ENCODE measurements around the gene MOV10L1. TPM values are rescaled to one million over a fixed set of nuclear protein-coding genes. Genes with fewer than 3 reads are reported as not detected.

The MOV10L1 gene
- total RNA-seq: 0.51 to 1.1 TPM (median 1.1 TPM) in 3 replicates
- long read RNA-seq: 0 reads

DNA sequence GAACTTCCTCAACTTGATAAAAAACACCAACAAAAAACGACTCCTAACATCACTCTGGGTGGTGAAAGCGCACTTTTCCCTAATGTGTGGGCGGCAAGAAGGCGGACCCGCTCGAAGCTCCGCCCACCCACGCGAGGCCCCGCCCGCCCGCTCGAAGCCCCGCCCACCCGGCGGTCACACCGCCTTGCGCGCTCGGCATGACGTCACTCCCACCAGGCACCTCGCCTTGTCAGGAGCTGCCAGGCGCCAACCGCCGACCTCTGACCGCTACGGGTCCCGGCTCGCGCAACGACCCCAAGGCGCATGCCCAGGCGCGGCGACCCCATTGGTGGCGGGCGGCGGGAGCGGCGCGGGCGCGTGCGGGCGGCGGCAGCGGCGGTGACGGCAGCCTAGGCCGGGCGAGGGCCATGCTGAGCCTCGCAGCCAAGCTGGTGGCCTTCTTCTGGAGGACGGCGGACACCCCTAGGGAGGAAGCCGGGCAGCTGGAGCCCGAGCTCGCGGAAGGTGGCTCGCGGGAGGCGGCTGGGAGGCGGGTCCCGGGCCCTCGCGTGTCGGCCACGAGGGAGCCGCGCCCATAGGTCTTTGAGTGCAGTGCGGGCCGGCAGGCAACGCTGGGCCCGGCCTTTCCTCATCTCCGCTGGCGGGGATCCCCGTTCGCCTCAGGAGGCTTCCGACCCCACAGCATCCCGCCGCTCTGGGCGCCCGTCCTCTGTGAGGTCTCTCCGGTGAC is at the start of gene MOV10L1:
MOV10L1 (plus strand) TSS at position 325 of the 730 bp plus-strand sequence; CDS start at position 408, 83 bp downstream.
- Mint-ChIP-seq H3K9me3 (ENCODE audit: low read depth) (peaks cover 3% of the 10 kb centered on the region), H3K27ac (ENCODE audit: unreplicated experiment) (no peak within 1 kb of the TSS), H3K36me3 (ENCODE audit: low read depth) (no peaks in the 10 kb centered on the region), H3K4me3 (ENCODE audit: unreplicated experiment) (no peak within 1 kb of the TSS), H3K4me1 (ENCODE audit: low read depth) (peaks cover 9% of the 10 kb centered on the region), H3K27me3 (ENCODE audit: low read depth) (peaks cover 9% of the 10 kb centered on the region)
- DNase-seq (ENCODE audit: low spot score): peak; percentile 86
- TF ChIP-seq, protein P1, sequence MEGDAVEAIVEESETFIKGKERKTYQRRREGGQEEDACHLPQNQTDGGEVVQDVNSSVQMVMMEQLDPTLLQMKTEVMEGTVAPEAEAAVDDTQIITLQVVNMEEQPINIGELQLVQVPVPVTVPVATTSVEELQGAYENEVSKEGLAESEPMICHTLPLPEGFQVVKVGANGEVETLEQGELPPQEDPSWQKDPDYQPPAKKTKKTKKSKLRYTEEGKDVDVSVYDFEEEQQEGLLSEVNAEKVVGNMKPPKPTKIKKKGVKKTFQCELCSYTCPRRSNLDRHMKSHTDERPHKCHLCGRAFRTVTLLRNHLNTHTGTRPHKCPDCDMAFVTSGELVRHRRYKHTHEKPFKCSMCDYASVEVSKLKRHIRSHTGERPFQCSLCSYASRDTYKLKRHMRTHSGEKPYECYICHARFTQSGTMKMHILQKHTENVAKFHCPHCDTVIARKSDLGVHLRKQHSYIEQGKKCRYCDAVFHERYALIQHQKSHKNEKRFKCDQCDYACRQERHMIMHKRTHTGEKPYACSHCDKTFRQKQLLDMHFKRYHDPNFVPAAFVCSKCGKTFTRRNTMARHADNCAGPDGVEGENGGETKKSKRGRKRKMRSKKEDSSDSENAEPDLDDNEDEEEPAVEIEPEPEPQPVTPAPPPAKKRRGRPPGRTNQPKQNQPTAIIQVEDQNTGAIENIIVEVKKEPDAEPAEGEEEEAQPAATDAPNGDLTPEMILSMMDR (IDR thresholded peaks at IDR 0.05): no peak

DNA sequence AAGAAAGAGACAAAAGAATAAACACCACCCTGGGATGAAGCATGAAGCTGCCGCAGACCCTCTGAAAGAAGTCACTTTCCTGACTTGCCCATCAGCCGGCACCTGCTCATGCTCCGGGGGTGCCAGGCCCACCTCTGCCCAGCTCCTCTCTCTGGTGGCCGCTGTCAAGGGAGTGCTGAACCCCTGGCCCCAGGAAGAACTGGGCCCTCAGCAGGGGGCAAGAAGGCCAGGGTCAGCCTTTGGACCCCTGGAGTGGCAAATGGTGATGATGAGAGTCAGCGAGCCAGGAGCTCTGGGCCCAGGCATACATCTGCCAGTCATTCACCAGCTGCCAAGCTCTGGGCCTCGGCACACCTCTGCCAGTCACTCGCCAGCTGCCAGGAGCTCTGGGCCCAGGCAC is 49.1 kb upstream of the MOV10L1 start:
- peak; percentile 64 for DNase-seq (ENCODE audit: low spot score)

DNA sequence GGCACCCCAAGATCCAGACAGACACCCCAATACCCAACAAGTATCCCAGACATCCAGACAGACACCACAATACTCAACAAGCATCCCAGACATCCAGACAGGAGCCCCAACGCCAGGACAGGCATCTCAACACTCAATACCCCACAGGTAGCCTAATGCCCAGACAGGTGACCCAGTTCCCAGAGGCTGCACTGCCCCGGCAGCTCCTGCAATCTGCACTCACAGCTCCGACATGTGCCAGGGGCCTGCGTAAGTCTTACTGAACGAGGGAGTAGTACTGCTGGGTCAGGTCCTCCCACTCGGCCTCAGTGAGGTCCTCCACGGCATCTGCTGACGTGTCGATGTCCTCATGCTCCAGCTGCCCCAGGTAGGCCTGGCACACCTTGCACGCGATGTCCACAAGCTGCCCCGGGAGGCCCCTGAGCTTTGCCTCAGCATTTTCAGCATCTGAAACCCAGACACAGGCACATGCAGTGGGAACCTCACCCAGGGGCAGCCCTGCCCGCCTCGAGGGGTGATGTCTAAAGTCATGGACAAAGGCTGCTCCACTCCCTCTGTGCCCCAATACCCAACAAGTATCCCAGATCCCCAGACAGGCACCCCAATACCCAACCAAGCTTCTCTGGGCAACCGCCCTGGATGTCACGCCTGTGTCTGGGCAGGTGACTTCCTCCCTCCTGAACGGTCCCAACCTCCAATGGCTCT is 48.3 kb upstream of the MOV10L1 start:
- TF ChIP-seq, protein P1 (IDR thresholded peaks at IDR 0.05): no peak
- H3K4me3 Mint-ChIP-seq (ENCODE audit: unreplicated experiment): no peak overlapping the region

More for the DNA sequence above, 49.1 kb upstream of the MOV10L1 start:
- H3K36me3 Mint-ChIP-seq (ENCODE audit: low read depth): peaks cover 6% of the 10 kb centered on the region
- TF ChIP-seq, protein P1 (IDR thresholded peaks at IDR 0.05): no peak
- H3K4me1 Mint-ChIP-seq (ENCODE audit: low read depth): no peaks in the 10 kb centered on the region
- H3K27ac Mint-ChIP-seq (ENCODE audit: unreplicated experiment): no peak overlapping the region
- peaks cover 4% of the 10 kb centered on the region for H3K27me3 Mint-ChIP-seq (ENCODE audit: low read depth)
- H3K4me3 Mint-ChIP-seq (ENCODE audit: unreplicated experiment): no peak overlapping the region
- peaks cover 24% of the 10 kb centered on the region for H3K9me3 Mint-ChIP-seq (ENCODE audit: low read depth)

DNA sequence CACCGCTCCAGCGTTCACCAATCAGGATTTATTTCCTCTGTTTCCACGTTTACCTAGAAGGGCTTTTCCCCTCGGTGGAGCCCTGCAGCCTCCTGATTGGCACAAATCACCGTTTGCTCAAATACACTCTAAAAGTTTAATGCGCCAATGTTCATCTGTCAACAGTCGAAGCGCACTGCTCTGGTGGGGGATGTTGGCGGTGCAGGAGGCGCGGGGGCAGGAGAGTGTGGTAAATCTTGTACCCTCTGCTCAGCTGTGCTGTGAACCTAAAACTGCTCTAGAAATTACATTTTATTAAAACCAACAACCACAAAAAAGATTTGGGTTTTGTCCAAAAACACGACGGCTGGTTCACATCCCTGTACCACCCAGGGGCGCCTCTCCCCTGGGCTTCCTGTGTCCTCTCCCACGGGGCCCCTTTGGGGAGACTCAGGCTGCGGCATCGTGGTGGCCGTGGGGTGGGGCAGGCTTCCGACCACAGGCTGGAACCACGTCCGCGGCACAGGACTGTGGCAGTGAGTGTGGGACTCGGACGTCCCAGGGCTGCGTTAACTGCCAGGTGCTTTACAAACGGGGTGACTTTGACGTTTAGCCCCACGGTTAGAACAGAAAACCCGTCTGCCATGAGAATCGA is 45.2 kb upstream of the MOV10L1 start:
- Mint-ChIP-seq H3K9me3 (ENCODE audit: low read depth) (peaks cover 11% of the 10 kb centered on the region), H3K4me1 (ENCODE audit: low read depth) (no peaks in the 10 kb centered on the region), H3K27me3 (ENCODE audit: low read depth) (peaks cover 4% of the 10 kb centered on the region), H3K27ac (ENCODE audit: unreplicated experiment) (no peak overlapping the region), H3K4me3 (ENCODE audit: unreplicated experiment) (no peak overlapping the region), H3K36me3 (ENCODE audit: low read depth) (peaks cover 3% of the 10 kb centered on the region)
- TF ChIP-seq, protein P1 (IDR thresholded peaks at IDR 0.05): no peak
- DNase-seq (ENCODE audit: low spot score): peak; percentile 74

More for the DNA sequence above, 48.3 kb upstream of the MOV10L1 start:
- no peaks in the 10 kb centered on the region for H3K4me1 Mint-ChIP-seq (ENCODE audit: low read depth)
- peaks cover 6% of the 10 kb centered on the region for H3K36me3 Mint-ChIP-seq (ENCODE audit: low read depth)
- no peak overlapping the region for H3K27ac Mint-ChIP-seq (ENCODE audit: unreplicated experiment)
- H3K9me3 Mint-ChIP-seq (ENCODE audit: low read depth): peaks cover 24% of the 10 kb centered on the region
- peaks cover 4% of the 10 kb centered on the region for H3K27me3 Mint-ChIP-seq (ENCODE audit: low read depth)
- DNase-seq (ENCODE audit: low spot score): no peak
